Measurements from ENCODE around the gene SLIT3. TPM values are rescaled to one million over a fixed set of nuclear protein-coding genes. Genes with fewer than 3 reads are reported as not detected.

The SLIT3 gene
- total and polyA plus RNA-seq, 9 of the 15 experiments (the other 6 are each of a cell fraction or from before 2014, with no cell fraction given), result 0.01 to 0.04 TPM; not detected in 7

GRCh38 chr5:168987543-168988300, 313.2 kb downstream of the SLIT3 start (continued):
- TF ChIP-seq CTCF (IDR thresholded peaks at IDR 0.05 in 2 of 3, conservative IDR thresholded peaks at IDR 0.05 in 1 of 3; ENCODE audit: insufficient read depth in 2 of 3, low read depth in 1 of 3, low read length in 3 of 3) (peak; percentile 66 to 85 (median 78)), RNF219 (CRISPR knock-in tag; IDR thresholded peaks at IDR 0.05) (no peak), NFIC (IDR thresholded peaks at IDR 0.05) (no peak), TOE1 (IDR thresholded peaks at IDR 0.05; ENCODE audit: borderline replicate concordance) (no peak), TOE1 (CRISPR knock-in tag; IDR thresholded peaks at IDR 0.05; ENCODE audit: borderline replicate concordance, low read depth) (no peak), XRCC5 (IDR thresholded peaks at IDR 0.05; ENCODE audit: low read depth, low read length) (no peak), SRSF9 (IDR thresholded peaks at IDR 0.05; ENCODE audit: borderline replicate concordance, low read depth, low read length) (no peak), IFI16 (CRISPR knock-in tag; IDR thresholded peaks at IDR 0.05) (no peak), TEAD1 (CRISPR knock-in tag; IDR thresholded peaks at IDR 0.05) (0 out of 4 replicates have a peak, but pooled peaks of 1 of the 2 experiments have one; percentile 25), HLTF (IDR thresholded peaks at IDR 0.05) (no peak), PREB (CRISPR knock-in tag; IDR thresholded peaks at IDR 0.05) (no peak), REST (IDR thresholded peaks at IDR 0.05; ENCODE audit: borderline replicate concordance) (peak; percentile 43; the same call in 1 of the 2 replicates), REST (CRISPR knock-in tag; IDR thresholded peaks at IDR 0.05; ENCODE audit: low read depth) (no peak)
